K562 (cell line): ENCODE measurements around the gene LAMP1. TPM values are rescaled to one million over a fixed set of nuclear protein-coding genes. Genes with fewer than 3 reads are reported as not detected.

Source experiments
- ATAC-seq: fragments of 200-7000 bp; cut with Tn5 transposase; 3 replicates; pipeline ENCODE4 v1.9.1; 2020; ENCODE audit warnings: moderate library complexity
- BruUV-seq: library from RNA; stranded (reverse); fragments of 400-500 nt; replicated peaks from 2 replicates; lab custom pipeline; 2021; lab: Mats Ljungman, UMichigan
- CTCF ChIA-PET: fragments of 300-600 bp; formaldehyde crosslinking; extraction: SDS; loops from one replicate; lab custom pipeline; 2021; ENCODE audit warnings: low intra/inter-chr PET ratio; lab: Yijun Ruan, JAX
- POLR2A ChIA-PET: fragments of 300-600, 350-650 bp; sonication (Branson Sonifier 250); formaldehyde crosslinking; extraction: SDS; loops from one replicate; lab custom pipeline; 2021; ENCODE audit warnings: antibody characterized with exemption, inconsistent platforms; lab: Yijun Ruan, JAX
- DNase-seq, 4 experiments: peaks; one replicate each; pipeline versions ENCODE4 v3.0.0 to v3.0.0-alpha.2; 2011 to 2018; ENCODE audit warnings: low spot score in 3 of 4, mixed read lengths in 3 of 4; ENCODE audit errors: extremely low read depth in 1 of 4
- FAIRE-seq: peaks from 2 replicates; lab custom pipeline; 2011; peaks lifted over from hg19 to GRCh38; lab: Jason Lieb, UNC
- H2AFZ ChIP-seq: 2 replicates; pipeline ENCODE4 v1.6.0; 2011; ENCODE audit warnings: low read depth, low read length, control low read depth, inconsistent platforms
- H3K27ac ChIP-seq: fragments of 200-600 bp; 3 replicates; pipeline ENCODE4 v1.8.0; 2011; ENCODE audit warnings: low read depth, mild to moderate bottlenecking, control low read depth, inconsistent platforms, low read length, moderate library complexity, mixed read lengths; ENCODE audit errors: extremely low read depth
- H3K27me3 ChIP-seq, 2 experiments: fragments of 300-600 bp in 1 of 2; 2 replicates in 1 of 2; 3 replicates in 1 of 2; pipeline versions ENCODE4 v1.6.0 to v1.8.0; 2011; ENCODE audit warnings: inconsistent platforms in 2 of 2, low read length in 2 of 2, mild to moderate bottlenecking in 1 of 2, mixed read lengths in 1 of 2, moderate library complexity in 1 of 2; ENCODE audit not compliant: control insufficient read depth in 2 of 2, insufficient read depth in 2 of 2
- H3K36me3 ChIP-seq: fragments of 300-600 bp; 3 replicates; pipeline ENCODE4 v1.8.0; 2011; ENCODE audit warnings: mild to moderate bottlenecking, low read length, inconsistent platforms; ENCODE audit not compliant: control insufficient read depth, insufficient read depth
- H3K4me1 ChIP-seq, 2 experiments: fragments of 200-600 bp in 1 of 2; replicated peaks in 1 of 2; 2 replicates in 1 of 2; 3 replicates in 1 of 2; pipeline versions ENCODE4 v1.5.1 to v1.8.0; 2011; ENCODE audit warnings: inconsistent platforms in 2 of 2, low read length in 2 of 2, mild to moderate bottlenecking in 1 of 2, mixed read lengths in 1 of 2, moderate library complexity in 1 of 2; ENCODE audit not compliant: control insufficient read depth in 2 of 2, insufficient read depth in 2 of 2
- H3K4me2 ChIP-seq: 2 replicates; pipeline ENCODE4 v1.6.1; 2011; ENCODE audit warnings: low read length, control low read depth, inconsistent platforms, mixed read lengths; ENCODE audit not compliant: insufficient read depth
- H3K4me3 ChIP-seq: fragments of 200-600 bp; sonication (generic), shearing (Covaris generic); 2 replicates; pipeline ENCODE4 v1.5.1; 2016; ENCODE audit warnings: control low read depth, inconsistent platforms
- H3K79me2 ChIP-seq: fragments of 200-600 bp; 3 replicates; pipeline ENCODE4 v1.8.0; 2011; ENCODE audit warnings: low read length, inconsistent platforms; ENCODE audit not compliant: control insufficient read depth, insufficient read depth
- H3K9ac ChIP-seq, 2 experiments: 2 replicates each; pipeline versions ENCODE4 v1.6.0 to v1.6.1; 2011; ENCODE audit warnings: low read depth in 2 of 2, low read length in 2 of 2, control low read depth in 1 of 2, inconsistent platforms in 1 of 2, mild to moderate bottlenecking in 1 of 2, mixed read lengths in 1 of 2; ENCODE audit not compliant: insufficient read depth in 1 of 2
- H3K9me1 ChIP-seq: one replicate; pipeline ENCODE4 v1.6.0; 2011; ENCODE audit warnings: inconsistent platforms, mild to moderate bottlenecking, low read length, moderate library complexity; ENCODE audit not compliant: control insufficient read depth, insufficient read depth
- H3K9me3 ChIP-seq: replicated peaks from 2 replicates; pipeline ENCODE4 v1.5.1; 2011; ENCODE audit warnings: low read depth, low read length, inconsistent platforms; ENCODE audit not compliant: control insufficient read depth, insufficient read depth
- H4K20me1 ChIP-seq: replicated peaks from 2 replicates; pipeline ENCODE4 v1.6.1; 2011; ENCODE audit warnings: low read length, inconsistent platforms, mixed read lengths; ENCODE audit not compliant: control insufficient read depth, insufficient read depth
- ERF ChIP-seq: fragments of 450-650 bp; formaldehyde crosslinking; IDR thresholded peaks from 2 replicates; pipeline ENCODE4 v1.4.0; 2020; ENCODE audit warnings: mild to moderate bottlenecking, mixed read lengths
- MTF1 ChIP-seq: fragments of 250-450 bp; sonication (Bioruptor Pico); IDR thresholded peaks from 2 replicates; pipeline ENCODE4 v1.9.0; 2021; ENCODE audit warnings: moderate library complexity, mild to moderate bottlenecking, inconsistent platforms, borderline replicate concordance
- ZNF609 ChIP-seq: sonication (generic); formaldehyde crosslinking; IDR thresholded peaks from 2 replicates; pipeline ENCODE4 v1.8.1; 2023; ENCODE audit warnings: missing genetic modification reagents, mild to moderate bottlenecking, borderline replicate concordance
- WGBS: fragments of 100-300 bp; shearing (Covaris generic); methylation state at CpG from one replicate; pipeline ENCODE4 v1.1.6; 2016; ENCODE audit warnings: low coverage, mixed read lengths; ENCODE audit not compliant: insufficient coverage; ENCODE audit errors: missing lambda C conversion rate; 5-methylcytosine and 5-hydroxymethylcytosine counted together
- in situ Hi-C: fragments of 300-500 bp; cut with MboI; formaldehyde crosslinking; loops from 4 replicates; pipeline ENCODE4 v1.15.0; 2018; ENCODE audit warnings: inconsistent platforms, mixed read lengths
- intact Hi-C: fragments of 100-400 bp; cut with micrococcal nuclease; formaldehyde crosslinking; loops from 2 replicates; pipeline ENCODE4 v1.14.2; 2022
- polyA plus RNA-seq, 8 experiments: library from polyadenylated mRNA; depleted of rRNA in 4 of 8; stranded (reverse) in 5 of 8; unstranded in 3 of 8; fragments of >200 nt; fragmentation: Nextera tagmentation in 2 of 8; fragmentation: Illumina TruSeq in 1 of 8; extraction: Ambion mirVana in 2 of 8; extraction: Trizol in 1 of 8; gene quantifications; 2 replicates each; pipeline versions ENCODE4 v1.2.1 to v1.2.3, GENCODE V29; 2011 to 2014; ENCODE audit warnings: inconsistent platforms in 1 of 8, missing spikeins in 1 of 8
- total RNA-seq, 7 experiments: library from RNA; depleted of rRNA in 6 of 7; stranded (reverse); fragments of >200 nt in 6 of 7; fragmentation: Illumina TruSeq in 2 of 7; extraction: Trizol in 2 of 7; gene quantifications; 2 replicates each; pipeline versions ENCODE4 v1.2.1 to v1.2.3, GENCODE V29; 2011 to 2021; ENCODE audit warnings: low replicate concordance in 1 of 7

LAMP1 gene
- total and polyA plus RNA-seq, 9 of the 15 experiments (the other 6 are each of a cell fraction or from before 2014, with no cell fraction given), result 2.2 to 70.1 (median 30.5) TPM

GRCh38 chr13:113356596-113356995 lies 59.6 kb downstream of the LAMP1 start (continued):
- TF ChIP-seq ZNF609 (CRISPR knock-in tag), result no peak
- no peak for TF ChIP-seq ERF (CRISPR knock-in tag)
- TF ChIP-seq, all 486 proteins: peak for 0

DNA sequence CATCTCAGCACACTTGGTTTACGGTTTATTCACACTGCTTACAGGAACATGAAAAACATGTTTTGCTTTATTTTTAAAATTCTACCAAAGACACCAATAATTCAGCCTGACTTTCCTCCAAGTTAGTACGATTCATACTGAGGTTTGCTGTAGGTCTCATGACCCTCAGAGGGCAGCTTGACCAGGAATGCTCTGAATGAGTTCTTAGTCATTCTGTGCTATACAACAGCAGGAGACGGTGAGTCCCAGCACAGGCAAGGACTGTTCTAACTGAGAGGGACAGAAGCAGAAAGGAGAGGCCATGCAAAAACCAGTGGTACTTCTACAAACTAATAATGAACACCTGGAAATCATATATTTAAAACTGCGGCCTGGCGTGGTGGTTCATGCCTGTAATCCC lies 60.5 kb downstream of the LAMP1 start:
- TF ChIP-seq MTF1, result no peak

More for the DNA sequence above, 60.5 kb downstream of the LAMP1 start:
- H3K36me3 ChIP-seq, result 0 out of 3 replicates have a peak, but pooled peaks cover 3% of the 10 kb centered on the region
- H4K20me1 ChIP-seq, result no peaks in the 10 kb centered on the region
- DNase-seq (no peak), ATAC-seq (no peak), FAIRE-seq (no peak)
- no peak overlapping the region for H3K27ac ChIP-seq
- WGBS, result 90% methylated on average over 5 of the region's 5 CpGs
- H2AFZ ChIP-seq, result no peak overlapping the region
- no peaks in the 10 kb centered on the region for H3K9me1 ChIP-seq
- peaks cover 4 to 18% of the 10 kb centered on the region in 2 experiments; a peak in 4 of 5 replicates for H3K4me1 ChIP-seq
- no peak overlapping the region for H3K4me3 ChIP-seq
- no TSS peak for BruUV-seq
- H3K4me2 ChIP-seq, result no peak overlapping the region
- intact Hi-C loops (loop anchor here (5.0 kb wide), 1 partner anchor 60 kb away; the partner anchor contains the start of gene LAMP1), in situ Hi-C loops (no loop called here)
- CTCF ChIA-PET, result no interaction called here
- H3K79me2 ChIP-seq, result no peaks in the 10 kb centered on the region
- POLR2A ChIA-PET, result no interaction called here
- no peak overlapping the region for H3K9ac ChIP-seq
- no peaks in the 10 kb centered on the region for H3K27me3 ChIP-seq
- no peaks in the 10 kb centered on the region for H3K9me3 ChIP-seq
